HG02798 (cell line): Measurements from ENCODE around the gene DMBT1.

ENCODE experiments used
- ATAC-seq: cut with Tn5 transposase; IDR thresholded peaks from one replicate; pipeline ENCODE4 v1.9.1; 2021; ENCODE audit warnings: mild to moderate bottlenecking; ENCODE audit not compliant: unreplicated experiment, poor library complexity

DMBT1 gene

DNA sequence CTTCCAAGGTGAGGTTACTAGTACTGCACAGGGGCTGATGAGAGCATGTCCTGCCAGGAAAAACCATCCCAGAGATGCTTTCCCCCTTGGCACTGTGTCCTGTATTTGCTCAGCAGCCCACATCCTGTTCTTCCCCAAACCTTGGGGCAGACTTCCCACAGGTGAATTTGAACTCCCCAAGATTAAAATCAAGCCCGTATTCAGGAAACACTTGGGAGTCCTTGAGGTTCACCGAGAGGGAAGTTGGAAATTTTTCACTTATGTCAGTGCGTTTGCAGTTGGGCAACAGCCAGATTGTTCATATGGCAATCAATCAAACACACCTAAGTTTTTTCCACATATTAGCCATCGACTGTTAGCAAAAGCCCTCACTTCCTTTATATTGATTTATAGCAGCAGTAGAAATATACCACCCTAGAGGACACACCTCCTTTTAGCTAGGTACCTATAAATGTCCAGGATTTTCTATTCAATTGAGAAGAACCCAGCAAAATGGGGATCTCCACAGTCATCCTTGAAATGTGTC, at the start of gene DMBT1:
TSS of gene DMBT1 (plus strand) at position 476 of the 526 bp plus-strand sequence. CDS start at position 493, 17 bp downstream.
- no peak for ATAC-seq

DNA sequence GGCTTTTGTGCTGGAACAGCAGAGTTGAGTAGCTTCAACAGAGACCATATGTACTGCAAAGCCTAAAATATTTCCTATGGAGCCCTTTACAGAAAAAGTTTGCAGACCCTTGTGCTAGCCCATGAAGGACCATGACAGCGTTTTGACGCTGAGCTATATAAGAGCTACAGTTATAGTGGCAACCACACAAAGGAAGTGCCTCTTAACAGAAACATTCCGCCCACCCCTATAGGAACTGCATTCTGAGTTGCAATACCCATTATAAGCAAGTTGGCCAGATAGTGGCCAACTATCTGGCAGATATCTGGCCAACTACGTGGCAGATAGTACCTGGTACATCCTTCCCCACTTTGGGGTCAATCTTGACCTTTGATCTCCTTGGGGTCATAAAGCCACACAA, 47.5 kb upstream of the DMBT1 start:
- no peak for ATAC-seq

DNA sequence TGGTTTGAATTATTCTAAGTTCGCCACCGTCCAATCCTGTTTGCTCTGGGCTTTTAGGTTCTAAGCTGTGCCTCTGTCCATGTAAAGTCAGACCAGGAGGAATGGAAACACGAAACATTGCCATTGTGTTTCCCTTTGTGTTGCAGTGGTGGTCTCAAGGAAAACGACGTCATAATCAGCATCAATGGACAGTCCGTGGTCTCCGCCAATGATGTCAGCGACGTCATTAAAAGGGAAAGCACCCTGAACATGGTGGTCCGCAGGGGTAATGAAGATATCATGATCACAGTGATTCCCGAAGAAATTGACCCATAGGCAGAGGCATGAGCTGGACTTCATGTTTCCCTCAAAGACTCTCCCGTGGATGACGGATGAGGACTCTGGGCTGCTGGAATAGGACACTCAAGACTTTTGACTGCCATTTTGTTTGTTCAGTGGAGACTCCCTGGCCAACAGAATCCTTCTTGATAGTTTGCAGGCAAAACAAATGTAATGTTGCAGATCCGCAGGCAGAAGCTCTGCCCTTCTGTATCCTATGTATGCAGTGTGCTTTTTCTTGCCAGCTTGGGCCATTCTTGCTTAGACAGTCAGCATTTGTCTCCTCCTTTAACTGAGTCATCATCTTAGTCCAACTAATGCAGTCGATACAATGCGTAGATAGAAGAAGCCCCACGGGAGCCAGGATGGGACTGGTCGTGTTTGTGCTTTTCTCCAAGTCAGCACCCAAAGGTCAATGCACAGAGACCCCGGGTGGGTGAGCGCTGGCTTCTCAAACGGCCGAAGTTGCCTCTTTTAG, 46.3 kb upstream of the DMBT1 start:
- no peak for ATAC-seq

DNA sequence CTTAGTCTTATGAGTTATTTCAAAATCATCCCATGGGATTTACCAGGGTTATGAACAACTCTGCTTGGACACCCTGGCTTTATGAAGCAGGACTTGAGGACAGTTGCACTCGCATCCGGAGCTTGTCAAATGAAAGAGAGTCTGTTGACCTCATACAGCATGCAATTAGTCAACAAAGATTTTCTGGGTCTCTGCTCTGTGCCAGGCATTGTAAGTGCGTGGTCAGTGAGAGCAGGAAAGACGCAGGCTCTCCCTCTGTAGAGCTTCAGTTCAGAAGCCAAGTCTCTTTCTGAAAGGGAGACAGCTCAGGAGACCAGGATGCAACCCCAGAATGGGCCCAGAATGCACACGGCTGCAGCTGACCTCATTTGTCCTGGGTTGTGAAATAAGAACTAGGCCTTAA, 45.5 kb upstream of the DMBT1 start:
- ATAC-seq: no peak

DNA sequence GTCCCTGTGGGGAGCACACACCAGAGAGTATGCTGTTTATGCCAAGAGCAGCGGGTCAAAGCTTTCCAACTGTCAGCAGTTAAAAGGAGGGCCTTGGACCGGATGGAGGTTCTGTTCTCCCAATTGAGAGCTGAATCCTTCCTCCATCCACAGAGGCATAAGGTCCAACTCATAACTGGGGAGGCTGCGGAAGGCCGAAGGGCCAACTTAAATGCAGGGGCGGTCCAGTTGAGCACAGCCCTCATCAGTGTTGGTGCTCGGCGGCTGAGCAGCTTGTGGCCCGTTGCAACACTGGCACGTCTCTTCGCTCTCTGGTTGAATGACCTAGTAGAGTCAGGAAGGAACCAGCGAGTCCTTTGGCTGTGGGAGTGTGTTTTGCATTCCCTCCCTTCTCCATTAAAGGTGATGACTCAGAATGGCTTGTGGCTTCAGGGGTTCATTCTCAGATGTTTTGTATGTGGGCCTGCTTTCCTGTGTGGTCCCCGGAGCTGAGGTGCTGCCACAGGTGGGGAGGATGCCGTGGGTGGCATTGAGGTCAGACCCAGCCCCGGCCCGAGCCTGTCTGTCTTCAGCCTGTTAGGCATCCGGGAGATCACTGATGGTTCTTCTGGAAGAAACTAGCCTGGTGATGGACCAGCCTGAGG, 44.8 kb upstream of the DMBT1 start:
- peak; percentile 70 for ATAC-seq

DNA sequence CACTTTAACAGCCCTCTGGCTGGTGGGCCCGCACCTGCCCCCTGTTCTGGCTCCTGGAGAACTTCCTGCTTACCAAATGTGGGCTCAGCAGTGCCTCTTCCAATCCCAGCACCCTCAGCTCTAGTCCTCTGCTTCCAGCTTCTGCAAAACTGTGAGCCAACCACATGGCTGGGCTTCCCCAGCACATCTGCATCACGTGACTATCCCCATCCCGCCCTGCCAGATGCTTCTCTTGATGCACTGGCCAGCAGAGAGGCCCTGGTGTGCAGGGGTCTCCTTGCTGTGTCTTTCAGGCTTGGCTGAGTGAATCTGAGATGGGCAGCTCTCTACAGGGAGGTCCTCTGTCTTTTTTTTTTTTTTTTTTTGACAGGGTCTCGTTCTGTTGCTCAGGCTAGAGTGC, 43.8 kb upstream of the DMBT1 start:
- ATAC-seq: no peak

DNA sequence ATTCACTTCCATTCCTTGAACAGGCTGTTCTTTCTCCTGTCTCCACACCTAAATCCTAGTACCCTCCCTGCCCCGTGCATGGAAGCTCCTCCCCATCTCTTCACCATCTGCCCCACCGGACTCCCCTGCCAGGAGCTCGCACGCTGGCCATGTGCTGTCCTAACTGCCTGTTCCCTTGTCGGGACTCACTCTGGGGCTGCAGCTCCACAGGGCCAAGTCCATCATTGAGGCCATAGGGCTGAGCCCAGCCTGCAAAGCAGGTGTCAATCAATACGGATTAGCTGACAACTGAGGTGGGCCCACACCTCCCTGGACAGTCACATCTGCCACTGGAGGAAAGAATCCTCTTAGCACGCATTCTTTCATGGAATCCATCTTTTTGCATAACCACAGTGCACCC, 41.4 kb upstream of the DMBT1 start:
- no peak for ATAC-seq

DNA sequence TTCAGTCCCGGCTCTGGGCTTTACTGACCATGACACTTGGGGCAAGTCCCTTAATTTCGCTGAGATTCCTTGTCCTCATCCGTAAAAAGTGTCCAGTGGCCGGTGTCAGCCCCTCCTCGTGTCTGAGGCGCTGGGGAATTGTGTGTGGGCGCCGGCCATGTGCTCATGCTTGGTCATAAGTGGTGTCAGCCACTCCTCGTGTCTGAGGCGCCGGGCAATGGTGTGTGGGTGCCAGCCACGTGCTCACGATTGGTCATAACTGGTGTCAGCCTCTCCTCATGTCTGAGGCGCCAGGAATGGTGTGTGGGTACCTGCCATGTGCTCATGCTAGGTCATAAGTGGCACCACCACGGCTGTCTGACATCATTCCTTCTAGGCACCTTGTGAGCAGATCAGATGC, 40.7 kb upstream of the DMBT1 start:
- no peak for ATAC-seq

DNA sequence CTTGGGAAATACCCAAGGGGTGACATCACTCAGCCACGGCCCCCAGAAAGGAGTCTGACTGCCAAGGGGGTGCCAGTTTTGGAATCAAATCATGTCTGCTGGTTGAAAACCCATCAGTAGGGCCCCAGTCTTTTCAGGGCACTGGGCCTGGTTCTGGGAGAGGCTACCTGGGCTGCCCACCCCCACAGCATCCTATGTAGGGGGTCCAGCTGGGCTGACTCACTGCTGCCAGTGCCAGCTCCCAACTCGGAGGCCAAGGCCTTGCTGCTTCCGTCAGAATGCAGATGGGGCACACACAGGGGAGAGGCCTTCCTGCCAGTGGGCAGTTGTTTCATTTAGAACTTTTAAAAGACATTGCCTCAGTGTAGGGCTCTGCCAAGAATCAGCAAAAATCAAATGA, 39.5 kb upstream of the DMBT1 start:
- ATAC-seq: no peak

DNA sequence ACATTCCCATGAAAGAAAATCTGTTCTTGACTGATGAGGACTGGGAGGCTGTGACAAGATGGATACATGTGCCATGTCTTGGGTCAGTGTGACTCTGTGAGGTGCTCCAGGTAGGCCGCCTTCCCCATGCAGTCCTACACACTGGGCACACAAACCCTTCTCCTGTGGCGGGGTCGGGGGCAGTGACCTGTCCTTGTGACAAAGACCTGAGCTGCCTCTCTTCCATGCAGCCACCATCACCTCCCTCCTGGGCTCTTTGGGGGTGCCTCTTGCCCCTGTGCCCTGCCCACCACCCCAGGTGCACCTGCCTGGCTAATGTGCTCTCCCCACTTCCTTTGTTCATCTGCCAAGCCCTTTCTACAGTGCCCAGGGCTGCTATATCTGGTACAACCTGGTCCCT, 35.7 kb upstream of the DMBT1 start:
- ATAC-seq: no peak

DNA sequence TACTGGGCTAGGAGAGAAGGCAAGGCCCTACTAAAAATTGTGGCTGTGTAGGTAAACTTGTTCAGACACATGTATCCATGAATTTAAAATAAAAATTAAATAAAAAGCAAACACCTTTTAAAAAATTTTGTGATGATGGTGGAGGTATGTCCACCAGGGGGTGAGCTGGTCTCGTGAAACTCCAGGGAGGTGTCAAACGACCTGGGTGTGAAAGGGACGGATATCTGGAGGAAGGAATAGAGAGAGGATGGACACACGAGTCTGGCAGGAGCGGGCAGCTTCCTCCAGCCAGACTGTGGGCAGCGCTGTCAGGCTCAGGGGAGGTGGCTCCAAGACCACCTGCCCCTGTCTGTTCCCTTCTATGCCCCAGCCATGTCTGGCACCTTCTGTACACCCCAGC, 34.8 kb upstream of the DMBT1 start:
- no peak for ATAC-seq

DNA sequence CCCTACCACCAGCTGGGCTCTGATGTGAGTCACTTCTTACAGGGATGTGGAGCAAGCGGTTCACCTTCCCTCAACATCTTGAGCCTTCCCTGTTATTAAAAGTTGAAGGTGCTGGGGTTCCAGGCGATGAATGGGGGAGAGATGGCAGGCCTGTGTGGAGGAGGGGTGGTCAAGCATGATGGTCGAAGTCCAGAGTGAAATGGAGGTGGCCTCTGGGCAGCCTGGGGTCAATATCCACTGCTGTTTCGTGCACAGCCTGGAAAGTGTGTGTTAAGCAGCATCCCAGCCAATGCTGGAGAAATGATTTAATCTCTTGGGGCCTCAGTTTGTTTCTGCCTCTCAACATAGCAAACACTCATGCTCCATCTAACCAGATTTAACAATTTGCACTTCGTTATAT, 33.7 kb upstream of the DMBT1 start:
- ATAC-seq: no peak

DNA sequence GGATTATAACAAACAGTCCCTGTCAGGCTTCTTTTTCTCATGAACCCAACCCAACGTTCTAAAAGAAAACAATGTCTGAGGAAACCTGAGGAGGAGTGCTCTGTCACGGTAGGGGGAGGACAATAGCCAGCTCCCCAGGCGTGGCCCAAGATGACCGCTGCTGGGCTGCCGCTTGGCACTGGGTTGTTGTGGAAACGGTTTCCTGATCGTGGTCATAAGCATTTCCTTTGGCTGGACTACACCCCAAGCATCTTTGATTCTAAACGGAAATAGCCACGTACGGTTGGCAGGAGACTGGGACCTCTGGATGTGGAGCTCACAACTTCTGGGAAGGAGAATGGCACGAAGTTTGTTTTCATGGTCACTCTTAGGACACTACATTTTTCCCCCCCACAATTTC, 30.4 kb upstream of the DMBT1 start:
- ATAC-seq: no peak

DNA sequence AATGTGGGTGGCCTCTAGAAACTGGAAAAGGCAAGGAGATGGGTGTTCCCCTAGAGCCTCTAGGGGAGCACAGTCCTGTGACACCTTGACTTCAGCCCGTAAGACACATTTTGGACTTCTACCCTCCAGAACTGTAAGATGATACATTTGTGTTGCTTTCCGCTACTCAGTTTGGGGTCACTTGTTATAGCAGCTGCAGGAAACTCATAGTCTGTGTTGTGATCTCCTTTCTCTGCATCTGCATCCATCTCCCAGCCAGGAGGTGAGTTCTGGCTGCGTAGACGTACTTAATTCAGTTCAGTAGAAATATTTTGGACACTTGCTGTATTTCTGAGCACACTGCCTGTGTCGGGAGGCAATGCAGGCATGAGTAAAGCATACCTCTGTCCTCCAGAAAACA, 29.3 kb upstream of the DMBT1 start:
- ATAC-seq: no peak

DNA sequence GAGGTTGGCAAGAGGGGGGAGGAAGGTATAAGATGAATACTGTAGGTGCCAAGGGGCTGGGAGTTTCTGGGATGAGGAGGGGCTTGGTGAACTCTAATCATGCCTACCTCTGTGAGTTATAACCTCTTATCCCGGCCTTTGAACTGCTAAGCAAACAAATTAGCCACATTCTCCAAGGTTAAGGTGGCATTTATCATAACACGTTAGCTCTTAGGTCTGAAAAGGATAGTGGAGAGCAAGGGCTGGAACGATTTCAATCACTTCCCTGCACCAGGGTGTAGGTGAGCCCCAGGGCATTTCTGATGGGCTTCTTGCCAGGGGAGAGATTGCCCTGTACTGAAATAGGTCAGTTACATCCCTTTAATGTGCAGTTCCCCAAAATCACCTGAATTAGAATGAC, 28.6 kb upstream of the DMBT1 start:
- ATAC-seq: no peak

DNA sequence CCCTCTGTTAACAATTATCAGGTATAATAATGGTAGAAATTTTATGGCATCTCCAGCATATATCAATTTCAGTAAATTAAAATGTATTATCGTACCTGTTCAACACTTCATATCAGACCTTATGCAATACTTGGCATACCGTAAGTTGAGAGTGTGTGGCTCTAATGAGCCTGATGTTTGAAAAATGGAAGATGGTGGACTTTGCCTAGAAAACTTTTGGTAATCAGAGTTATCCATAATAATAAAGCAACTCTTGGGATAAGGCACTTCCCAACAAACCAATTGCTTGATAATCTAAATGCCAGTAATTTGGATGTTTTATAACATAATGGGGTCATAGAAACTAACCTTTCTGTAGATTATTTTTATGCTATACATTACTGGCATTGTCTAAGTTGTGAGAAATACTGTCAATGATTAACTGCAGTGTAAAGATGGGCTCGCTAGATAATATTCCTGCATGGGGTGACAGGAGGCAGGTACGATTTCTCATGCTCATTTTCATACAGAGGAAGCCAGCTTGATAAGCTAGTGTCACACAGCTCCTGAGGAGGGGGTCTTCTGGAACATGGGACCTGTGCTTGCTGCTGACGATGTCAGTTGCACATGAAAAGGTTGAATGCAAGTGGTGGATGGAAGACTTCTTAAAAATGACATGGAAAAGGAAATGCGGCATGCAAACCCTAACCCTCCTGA, 27.8 kb upstream of the DMBT1 start:
- ATAC-seq: no peak

DNA sequence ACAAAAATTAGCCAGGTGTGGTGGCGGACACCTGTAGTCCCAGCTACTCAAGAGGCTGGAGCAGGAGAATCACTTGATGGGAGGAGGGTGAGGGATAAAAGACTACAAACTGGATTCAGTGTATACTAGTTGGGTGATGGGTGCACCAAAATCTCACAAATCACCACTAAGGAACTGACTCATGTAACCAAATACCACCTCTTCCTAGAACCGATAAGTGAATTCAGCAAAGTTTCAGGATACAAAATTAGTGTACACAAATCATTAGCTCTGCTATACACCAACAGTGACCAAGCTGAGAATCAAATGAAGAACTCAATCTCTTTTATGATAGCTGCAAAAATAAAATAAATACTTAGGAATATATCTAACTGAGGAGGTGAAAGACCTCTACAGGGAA, 23.0 kb upstream of the DMBT1 start:
- no peak for ATAC-seq

DNA sequence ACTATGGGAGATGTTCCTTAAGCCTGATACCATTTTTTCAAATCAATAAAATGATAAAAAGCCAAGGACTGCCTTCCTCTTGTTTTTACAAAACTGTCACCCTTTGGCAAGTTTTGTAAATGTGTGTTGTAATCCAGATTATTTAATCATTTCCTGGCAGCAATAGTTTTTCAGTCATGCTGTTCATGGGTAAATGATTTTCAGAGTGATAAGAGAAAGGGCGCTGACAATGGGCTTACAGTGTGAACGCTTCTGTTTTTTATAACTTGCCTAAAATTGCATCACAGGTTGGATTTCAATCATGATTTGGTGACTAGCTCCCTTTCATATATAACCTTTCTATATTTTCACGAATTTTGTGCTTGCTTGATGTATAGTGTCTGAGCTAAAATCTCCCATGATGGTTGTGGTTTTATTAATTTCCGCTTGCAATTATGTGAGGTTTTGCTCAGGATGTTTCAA, 19.0 kb upstream of the DMBT1 start:
- ATAC-seq: no peak

DNA sequence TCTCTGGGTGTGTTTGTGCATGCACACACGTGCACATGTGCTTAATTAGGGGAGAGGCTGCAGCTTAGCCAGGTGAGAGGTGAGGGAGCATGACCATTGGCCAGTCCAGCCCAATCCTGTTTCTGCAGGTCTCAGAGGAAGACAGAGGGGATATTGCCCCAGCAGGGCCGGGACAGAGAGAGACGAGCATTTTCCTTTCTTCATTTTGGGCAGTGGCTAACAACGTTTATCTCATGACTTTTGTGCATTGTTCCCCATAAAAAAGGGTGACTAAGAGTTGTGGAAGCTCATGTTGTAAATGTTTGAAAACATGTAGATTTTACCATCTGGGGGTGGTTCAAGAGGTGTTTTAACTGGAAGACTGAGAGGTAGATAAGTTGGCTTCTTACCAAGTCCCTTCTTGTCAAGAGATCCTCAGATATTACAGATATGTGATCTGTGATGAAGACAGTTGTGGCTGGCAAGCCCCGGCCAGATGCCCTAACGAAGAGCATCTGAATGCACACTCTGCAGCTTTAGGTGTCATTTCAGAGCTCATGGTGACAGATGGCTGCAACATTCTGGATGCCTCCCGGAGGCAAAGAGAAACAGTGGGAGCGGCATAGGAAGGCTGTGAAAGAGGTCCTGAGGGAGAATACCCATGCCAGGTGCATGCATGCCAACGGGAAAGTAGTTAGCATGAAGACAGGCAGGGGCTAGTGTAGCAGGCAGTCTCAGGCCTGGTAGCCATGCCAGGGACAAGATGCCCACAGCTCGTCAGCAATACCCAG, 16.7 kb upstream of the DMBT1 start:
- no peak for ATAC-seq

DNA sequence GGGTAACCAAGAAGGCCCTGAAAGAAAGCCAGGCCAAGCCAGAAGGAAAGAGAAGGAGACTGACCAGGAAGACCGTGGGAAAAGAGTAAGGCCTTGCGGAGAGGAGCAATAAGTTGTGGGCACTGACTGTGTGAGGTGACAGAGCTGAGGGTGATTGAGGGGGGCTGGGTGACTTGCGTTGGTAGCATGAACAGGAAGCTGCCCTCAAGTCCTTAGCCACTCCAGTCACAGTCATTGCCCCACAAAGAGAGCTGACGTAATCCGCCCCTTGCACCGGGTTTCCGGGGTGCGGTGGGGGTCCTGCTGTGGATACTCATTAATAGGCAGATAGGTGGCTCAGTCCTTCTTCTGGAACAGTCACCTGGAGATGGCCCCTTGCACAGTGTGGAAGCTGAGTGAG, 16.1 kb upstream of the DMBT1 start:
- ATAC-seq: no peak
